Astrocyte of the spinal cord (primary cell): ENCODE measurements around the gene RAP2A.

ENCODE experiments used
- DNase-seq: peaks from one replicate; pipeline ENCODE4 v3.0.0; 2011; ENCODE audit warnings: low read depth, low spot score
- H3K4me3 ChIP-seq: 2 replicates; pipeline ENCODE4 v1.5.1; 2011; ENCODE audit warnings: low read depth, mild to moderate bottlenecking, low read length, moderate library complexity
- in situ Hi-C: cut with HindIII; loops from 2 replicates; pipeline ENCODE4 v1.10.0; 2017; ENCODE audit warnings: low sequenced_read_pairs
- TF ChIP-seq, protein P1 (sequence below): IDR thresholded peaks from 2 replicates; pipeline ENCODE4 v1.5.1; 2012; ENCODE audit warnings: low read depth, mild to moderate bottlenecking, low read length, inconsistent platforms

Gene RAP2A

DNA sequence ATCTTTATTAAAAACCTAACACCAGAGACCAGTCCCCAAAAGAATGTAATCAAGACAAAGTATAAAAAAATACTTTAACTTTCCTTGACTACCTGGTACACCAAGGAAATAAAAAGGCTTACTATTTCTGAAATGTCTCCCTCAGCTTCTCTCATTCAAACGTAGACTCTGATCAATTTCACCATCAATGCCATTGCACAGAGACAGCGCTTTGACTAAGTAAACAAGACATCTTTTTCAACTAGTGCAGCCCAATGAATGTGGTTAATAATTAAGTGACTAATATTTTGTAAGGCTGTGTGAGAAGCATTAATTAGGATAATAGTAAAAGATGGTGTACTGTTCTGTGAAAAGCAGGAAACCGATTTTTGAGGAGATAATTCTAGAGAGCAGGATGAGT lies 7.3 kb upstream of the RAP2A start:
- TF ChIP-seq, protein P1, sequence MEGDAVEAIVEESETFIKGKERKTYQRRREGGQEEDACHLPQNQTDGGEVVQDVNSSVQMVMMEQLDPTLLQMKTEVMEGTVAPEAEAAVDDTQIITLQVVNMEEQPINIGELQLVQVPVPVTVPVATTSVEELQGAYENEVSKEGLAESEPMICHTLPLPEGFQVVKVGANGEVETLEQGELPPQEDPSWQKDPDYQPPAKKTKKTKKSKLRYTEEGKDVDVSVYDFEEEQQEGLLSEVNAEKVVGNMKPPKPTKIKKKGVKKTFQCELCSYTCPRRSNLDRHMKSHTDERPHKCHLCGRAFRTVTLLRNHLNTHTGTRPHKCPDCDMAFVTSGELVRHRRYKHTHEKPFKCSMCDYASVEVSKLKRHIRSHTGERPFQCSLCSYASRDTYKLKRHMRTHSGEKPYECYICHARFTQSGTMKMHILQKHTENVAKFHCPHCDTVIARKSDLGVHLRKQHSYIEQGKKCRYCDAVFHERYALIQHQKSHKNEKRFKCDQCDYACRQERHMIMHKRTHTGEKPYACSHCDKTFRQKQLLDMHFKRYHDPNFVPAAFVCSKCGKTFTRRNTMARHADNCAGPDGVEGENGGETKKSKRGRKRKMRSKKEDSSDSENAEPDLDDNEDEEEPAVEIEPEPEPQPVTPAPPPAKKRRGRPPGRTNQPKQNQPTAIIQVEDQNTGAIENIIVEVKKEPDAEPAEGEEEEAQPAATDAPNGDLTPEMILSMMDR = no peak
- no peak overlapping the region for H3K4me3 ChIP-seq
- DNase-seq = no peak
- in situ Hi-C loops = no loop called here

DNA sequence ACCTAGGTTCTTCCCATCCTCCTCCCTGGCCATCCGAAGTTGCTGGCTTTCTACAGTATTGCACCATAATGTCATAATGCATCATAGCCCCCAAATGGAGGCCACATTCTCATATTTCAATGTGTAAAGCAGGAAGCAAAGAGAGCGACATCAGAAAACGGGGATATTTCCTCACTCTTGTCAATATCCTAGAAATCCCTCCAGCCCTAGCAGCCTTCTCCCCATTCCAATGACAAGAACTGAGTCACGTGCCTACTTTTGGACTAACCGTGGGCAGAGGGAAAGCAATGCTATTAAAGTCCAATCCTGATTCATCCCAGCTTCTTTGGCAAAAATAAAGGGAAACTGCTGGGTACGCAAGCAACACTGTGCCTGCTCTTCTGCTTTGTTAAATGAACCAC lies 4.3 kb upstream of the RAP2A start:
- TF ChIP-seq, protein P1 = no peak
- in situ Hi-C loops = no loop called here
- DNase-seq = peak; percentile 41
- no peak overlapping the region for H3K4me3 ChIP-seq

DNA sequence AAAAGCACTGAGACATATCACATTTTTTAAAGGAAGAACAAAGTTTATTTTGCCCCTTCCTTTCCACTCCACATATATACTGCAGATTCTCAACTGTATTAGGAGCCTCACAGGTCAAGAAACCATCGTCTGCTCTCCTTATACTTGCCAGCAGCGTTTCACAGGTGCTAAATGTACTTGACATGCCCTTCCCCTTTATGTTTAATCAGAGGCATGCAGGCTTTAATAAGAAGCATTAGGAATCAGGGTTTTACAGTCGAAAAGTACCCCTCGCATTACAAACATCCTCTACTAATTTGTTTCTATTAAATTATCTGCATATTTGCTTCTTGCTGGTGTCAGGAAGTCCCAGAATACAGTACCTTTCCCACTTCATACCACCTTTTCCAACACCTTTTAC lies 3.7 kb upstream of the RAP2A start:
- no peak for DNase-seq
- TF ChIP-seq, protein P1 = no peak
- H3K4me3 ChIP-seq = no peak overlapping the region
- in situ Hi-C loops = no loop called here

DNA sequence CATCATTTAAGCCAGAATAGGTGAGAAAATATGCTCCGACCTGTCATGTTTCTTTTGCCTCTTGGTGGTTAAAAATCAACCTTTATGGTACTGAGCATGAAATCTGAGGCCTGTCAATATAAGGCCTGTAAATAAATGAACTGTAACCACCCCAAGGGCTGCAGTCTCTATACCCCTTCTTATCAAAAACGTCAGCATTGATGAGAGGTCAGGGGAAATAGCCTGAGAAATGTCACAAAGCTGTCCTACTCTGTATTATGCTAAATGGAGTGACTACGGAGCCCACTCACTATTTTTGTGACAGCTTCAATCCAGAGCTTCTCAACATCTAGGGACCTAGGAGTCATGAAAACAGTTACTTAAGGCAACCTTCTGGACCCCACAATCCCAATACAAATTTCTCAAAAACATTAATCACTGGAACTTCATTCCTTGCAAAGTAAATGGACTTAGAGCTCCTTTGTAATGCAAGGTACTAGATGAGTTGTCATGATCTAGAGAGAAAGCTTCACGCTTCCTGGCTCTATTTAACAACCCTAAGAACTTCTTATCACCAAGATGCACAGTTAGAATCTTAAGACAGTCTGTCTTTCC lies 2.7 kb upstream of the RAP2A start:
- in situ Hi-C loops = no loop called here
- DNase-seq = no peak
- TF ChIP-seq, protein P1 = no peak
- H3K4me3 ChIP-seq = no peak overlapping the region

DNA sequence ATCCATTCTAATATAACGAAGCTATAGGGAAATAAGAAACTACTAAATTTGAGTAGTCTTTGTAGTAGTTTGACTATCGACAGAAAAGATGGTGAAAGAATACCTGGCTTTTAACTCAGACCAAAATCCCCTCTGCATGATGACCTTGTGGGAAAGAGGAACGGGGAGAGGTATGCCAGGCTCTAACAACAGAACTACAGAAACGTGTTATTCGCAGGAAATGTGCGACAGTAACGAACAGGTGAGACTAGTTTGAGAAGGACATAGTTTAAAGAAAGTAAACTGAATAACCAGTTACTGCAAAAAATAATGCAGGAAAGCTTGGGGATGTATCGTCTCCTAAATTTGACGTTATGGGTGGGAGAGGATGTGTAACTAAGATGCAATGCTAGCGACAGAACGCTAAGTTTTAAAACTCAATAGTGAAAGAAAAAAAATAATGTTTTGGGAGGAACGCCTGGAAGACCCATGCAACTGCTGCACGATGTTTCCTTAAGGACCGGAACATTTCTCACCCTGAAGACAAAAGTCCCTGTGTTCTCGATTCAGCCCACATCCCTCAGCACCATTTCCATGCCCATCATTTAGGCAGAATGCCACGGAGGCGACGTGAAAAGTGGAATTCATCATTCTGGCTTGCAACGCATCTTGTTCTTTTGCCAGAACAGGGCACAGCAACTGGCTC lies 1.6 kb upstream of the RAP2A start:
- TF ChIP-seq, protein P1 = no peak
- peak overlapping the region; percentile 87 for H3K4me3 ChIP-seq
- DNase-seq = no peak
- in situ Hi-C loops = no loop called here

DNA sequence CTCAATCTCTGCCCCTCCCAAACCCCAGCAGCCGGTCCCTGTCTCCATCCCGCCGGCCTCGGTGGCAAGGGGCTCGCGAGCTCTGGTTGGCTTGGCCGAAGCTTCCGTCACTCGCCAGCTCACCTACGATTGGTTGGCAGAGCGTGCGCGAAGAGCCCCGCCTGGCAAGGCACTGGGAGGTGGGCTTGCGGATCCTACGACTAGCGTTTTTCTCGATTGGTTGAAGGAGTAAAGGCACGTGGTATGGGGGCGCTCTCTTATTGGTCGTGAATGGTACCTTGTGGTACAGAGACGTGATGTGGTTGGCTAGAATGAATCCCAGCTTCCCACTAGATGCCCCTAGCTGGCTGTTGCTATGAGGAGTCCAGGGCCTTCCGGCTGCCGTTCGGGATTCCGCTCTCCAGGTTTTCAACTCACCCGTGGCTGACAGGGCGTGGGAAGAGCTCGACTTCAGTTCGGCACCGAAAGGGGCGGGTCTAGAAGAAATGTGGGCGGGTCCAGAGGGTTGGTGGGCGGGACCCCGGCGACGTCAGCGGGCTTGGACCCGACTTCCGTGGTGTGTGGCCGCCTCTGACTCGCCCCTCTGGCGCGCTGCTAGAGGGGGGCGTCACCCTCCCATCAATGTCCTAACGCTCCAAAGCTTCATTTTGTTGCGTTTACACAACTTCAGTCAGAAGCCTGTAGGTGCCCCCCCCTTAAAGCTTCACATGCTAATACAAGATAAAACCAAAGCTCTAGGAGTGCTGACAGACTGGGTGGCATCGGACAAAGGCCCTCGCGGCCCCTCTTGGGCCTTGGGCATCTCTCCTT lies 847 bp upstream of the RAP2A start:
- peak overlapping the region; percentile 87 for H3K4me3 ChIP-seq
- TF ChIP-seq, protein P1 = no peak
- DNase-seq = peak; percentile 100
- in situ Hi-C loops = no loop called here
